ENCODE results near the gene B3GNT7.
"Not testable (repeated sequence)": the region's sequence is repeated elsewhere in the genome, so short reads cannot be mapped to it uniquely, and the experiment has no call there.

The B3GNT7 gene

GRCh38 chr2:231404183-231404578, 8.7 kb downstream of the B3GNT7 start:
- DNase-seq, result peak; percentile 44

DNA sequence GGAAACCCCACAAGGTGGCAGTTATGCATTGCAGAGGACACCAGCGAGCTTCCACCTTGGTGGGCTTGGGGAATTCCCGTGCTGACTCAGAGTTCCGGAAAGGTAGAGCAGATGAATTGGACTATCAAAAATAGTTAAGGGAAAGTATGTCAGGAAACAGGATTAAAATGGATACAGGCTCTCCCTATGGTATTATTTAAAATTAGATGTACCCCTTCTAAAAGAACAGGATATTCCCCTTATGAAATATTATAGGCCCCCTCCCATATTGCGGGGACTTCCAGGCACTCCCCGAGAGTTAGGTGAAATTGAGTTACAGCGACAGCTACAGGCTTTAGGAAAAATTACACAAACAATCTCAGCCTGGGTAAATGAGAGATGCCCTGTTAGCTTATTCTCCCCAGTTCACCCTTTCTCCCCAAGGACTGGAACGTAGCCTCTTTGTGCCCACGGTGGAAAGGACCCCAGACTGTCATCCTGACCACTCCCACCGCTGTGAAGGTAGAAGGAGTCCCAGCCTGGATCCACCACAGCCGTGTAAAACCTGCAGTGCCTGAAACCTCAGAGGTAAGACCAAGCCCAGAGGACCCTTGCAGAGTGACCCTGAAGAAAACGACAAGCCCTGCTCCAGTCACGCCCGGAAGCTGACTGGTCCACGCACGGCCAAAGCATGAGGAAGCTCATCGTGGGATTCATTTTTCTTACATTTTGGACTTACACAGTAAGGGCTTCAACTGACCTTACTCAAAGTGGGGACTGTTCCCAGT, 10.3 kb downstream of the B3GNT7 start:
- DNase-seq, result peak; percentile 55

DNA sequence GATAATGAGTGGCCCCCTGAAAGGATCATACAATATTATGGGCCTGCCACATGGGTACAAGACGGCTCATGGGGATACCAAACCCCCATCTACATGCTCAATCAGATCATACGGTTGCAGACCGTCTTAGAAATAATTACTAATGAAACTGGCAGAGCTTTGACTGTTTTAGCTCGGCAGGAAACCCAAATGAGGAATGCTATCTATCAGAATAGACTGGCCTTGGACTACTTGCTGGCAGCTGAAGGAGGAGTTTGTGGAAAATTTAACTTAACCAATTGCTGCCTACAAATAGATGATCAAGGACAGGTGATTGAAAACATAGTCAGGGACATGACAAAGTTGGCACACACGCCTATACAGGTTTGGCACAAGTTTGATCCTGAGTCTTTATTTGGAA, 12.2 kb downstream of the B3GNT7 start:
- not testable (repeated sequence) for DNase-seq

- DNase-seq, result not testable (repeated sequence)
These were observed 12.8 kb downstream of the B3GNT7 start for GRCh38 chr2:231408304-231408703.

GRCh38 chr2:231409776-231410175, 14.3 kb downstream of the B3GNT7 start:
- no peak for DNase-seq

DNA sequence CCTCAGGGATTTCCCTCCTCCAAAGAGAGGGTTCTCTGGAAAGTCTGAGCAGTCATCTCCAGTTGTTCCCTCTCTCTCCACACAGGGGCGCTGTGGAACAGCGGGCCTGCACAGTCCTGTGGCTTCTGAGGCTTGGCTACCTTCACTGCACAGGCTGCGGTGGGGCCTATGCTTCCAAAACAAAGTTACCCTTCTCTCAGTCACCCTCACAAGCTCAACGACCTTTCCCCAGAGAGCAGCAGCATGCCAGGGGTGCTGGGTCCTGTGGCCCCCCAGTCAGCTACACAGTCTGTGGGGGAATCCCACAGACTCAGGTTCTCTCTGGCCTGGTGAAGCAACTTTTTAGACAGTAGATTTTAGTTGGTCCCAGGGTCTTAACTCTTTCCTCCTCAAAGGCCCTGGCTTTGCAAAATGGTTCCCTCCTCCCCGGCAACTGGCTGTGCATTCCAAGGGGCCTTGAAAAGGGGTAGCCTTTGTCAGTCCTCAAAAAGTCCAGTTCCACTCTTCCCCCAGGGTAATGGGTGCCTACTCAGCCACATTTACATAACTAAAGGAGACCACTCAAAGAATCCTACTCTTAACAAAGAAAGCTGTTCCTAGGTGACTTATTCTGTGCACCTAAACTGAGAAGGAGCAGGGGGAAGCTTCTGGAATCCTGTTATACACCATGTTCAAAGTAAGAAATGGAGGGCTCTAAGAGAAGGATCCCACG, 14.9 kb downstream of the B3GNT7 start:
- DNase-seq, result no peak

DNA sequence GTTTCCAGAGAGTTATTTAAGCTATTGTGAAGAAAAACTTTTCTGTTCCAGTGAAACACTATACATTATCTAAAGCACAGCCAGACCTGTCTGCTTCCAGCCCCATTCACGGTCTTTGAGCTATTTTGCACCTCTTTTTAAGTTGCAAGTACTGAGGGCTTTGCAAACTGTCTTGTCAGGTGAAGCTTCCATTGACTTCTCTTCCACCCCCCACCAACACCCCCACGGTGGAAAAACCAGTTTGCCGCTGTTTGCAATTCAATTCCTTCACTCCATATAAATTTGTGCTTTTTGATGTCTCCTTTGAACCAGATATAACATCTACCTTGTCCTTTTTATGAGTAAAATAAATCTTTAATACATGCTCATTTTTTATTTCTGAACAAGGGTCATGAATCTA, 15.7 kb downstream of the B3GNT7 start:
- no peak for DNase-seq

DNA sequence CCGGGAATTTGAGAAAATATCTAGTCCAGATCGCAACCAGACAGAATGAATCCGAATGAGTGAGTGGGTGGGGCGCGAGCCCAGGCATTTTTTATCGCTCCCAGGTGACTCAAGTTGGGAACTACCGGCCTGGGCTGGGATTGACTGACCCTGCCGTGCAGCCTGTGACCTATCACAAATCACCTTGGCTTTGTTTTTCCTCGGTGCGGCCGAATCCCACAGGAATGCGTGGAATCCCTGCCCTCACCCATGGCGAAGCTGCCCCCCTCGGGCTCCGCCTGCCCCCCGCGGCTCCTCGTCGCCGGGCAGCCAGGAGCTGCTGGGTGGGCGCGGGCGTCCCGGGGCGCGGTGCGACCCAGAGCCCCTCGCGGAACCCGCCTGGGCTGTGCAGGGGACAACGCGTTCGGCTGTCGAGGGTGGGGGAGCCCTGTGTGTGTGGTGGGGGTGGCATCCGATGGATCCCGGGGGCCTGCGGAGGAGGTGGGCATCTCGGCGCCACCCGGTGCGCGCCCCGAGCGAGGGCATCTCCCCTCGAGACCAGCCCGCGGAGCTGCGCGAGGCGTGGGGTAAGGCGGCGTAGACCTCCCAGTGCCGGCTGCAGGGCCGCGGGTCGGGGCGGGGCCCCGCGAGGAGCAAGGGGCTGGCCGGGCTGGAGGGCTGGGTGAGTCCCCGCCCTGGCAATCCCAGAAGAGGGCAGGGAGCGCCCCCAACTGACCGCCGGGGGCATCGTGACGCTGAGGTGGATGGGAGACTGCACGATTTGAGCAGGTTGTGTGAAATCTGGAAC, 16.5 kb downstream of the B3GNT7 start:
- peak; percentile 97 for DNase-seq

GRCh38 chr2:231412618-231412963, 17.1 kb downstream of the B3GNT7 start:
- no peak for DNase-seq

GRCh38 chr2:231413456-231413855, 17.9 kb downstream of the B3GNT7 start:
- DNase-seq, result no peak

- DNase-seq, result no peak
These were observed 18.5 kb downstream of the B3GNT7 start for GRCh38 chr2:231413921-231414476.

DNA sequence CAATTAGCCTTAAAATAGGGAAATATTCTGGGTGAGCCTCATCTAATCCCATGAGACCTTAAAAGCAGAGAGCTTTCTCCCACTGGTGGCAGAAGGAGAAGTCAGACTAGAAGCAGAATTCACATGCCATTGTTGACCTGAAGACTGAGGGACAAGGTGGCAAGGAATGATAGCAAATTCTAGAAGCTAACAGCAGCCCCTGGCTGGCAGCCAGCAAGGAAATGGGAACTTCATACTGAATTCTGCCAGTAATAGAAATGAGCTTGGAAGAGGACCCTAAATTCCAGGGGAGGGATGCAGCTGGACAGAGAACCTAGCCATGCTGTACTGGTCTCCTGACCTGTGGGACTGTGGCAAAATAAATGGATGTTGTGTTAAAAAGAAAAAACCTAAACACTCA, 19.5 kb downstream of the B3GNT7 start:
- DNase-seq, result no peak

DNA sequence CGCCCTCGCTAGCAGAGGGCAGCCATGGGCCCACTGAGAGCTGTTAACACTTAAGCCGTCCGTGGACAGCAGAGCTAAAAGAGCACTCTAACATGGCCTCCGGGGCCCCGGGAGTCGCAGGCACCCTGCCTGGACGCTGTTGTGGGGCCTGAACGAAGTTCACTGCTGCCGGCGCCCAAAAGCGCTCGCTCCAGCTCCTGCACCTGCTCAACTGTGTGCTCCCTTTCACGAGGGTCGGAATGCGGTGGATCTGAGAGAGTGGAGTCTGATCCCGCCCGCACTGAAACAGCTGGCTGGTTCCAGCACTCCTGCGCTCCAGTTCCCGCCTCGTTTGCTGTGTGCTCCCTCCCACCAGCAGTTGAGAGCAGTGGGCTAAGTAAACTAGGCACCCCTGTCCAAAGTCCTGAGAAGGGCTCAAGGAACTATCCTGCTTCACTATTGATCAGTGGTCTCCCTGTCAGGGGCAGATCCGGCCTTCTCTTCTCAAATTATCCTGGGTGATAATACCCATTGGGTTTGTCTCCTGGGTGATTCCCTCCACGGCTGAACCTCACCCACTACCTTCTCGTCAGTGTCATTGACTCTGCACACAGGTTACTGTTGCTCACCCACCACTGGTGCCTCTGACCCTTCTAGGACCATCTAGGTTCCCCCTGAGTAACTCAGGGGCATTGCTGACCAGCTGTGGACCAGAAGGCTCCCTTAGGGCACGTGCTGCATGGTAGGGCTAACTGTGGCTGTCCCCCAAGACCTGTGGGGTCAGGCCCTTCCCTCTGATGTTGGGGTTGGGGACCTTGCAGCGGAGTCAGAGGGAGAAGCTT, 23.5 kb downstream of the B3GNT7 start:
- no peak for DNase-seq

GRCh38 chr2:231421051-231421580, 25.6 kb downstream of the B3GNT7 start:
- DNase-seq, result no peak

- no peak for DNase-seq
These were observed 26.5 kb downstream of the B3GNT7 start for GRCh38 chr2:231422056-231422455.

DNA sequence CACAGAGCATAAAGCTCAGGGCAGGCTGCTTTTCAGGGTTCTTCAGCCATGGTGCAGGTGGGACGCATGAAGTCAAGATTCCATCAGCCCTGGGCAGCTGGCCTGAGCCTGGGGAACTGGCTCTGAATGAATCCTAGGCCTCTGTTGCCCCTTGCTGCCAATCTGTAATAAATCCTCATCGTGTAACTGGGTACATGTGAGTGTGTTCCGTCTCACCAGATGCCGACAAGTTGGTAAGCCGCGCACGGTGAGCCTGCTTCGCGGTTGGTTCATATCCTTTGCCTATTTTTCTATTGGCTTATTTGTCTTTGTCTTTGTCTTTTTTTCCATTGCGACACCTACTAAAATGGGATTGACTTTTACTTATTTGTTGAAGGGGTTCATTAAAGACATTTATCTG, 27.7 kb downstream of the B3GNT7 start:
- DNase-seq, result no peak

GRCh38 chr2:231425291-231425810, 29.8 kb downstream of the B3GNT7 start:
- DNase-seq, result peak; percentile 78

GRCh38 chr2:231425811-231426703, 30.5 kb downstream of the B3GNT7 start:
- peak; percentile 93 for DNase-seq

DNA sequence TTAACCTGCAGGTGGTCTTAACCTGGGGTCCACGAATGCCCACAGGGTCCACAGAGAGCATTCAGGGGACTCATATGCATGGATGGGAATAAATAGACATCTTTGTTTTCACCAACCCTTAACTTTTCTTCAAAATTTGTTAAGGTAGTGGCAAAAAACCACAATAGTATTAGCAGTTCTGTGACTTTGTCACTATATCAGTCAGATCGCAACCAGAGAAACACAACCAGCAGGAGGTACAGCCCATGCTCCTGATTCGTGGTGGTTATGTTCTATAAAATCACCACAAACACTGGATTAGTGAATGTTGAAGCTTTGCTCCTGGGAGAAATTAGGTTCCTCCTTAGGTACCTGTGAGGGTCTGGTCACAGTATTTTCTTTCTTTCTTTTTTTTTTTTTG, 31.6 kb downstream of the B3GNT7 start:
- no peak for DNase-seq

DNA sequence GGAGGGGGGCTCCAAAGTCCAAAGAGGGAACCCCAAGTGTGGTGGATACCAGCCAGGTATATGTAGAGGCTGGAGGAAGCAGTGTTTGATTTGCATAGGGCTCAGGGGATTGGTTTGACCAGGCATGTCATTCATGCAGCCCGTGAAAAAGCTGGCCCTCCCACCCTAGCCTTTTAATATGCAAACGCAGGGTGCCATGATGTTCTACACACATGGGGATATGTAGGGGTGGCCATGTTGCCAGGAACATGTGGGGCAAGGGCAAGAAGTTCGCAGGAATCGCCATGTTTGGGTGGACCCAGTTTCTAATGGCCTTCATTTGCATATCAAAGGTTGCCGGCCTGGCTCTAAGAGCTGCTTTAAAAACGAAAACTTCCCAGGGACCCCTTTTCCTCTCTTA, 33.6 kb downstream of the B3GNT7 start:
- no peak for DNase-seq

- no peak for DNase-seq
These were observed 34.4 kb downstream of the B3GNT7 start for GRCh38 chr2:231429901-231430300.
